Forelimb muscle (tissue), 1 donor: ENCODE data around the gene NELFA. TPM values are rescaled to one million over a fixed set of nuclear protein-coding genes. Genes with fewer than 3 reads are reported as not detected.

ENCODE experiments used
- DNase-seq: peaks from one replicate; pipeline ENCODE4 v3.0.0-alpha.2; 2013; ENCODE audit warnings: low read depth
- polyA plus RNA-seq: library from polyadenylated mRNA; unstranded; fragments of 120-200 nt; gene quantifications from one replicate; pipeline ENCODE4 v1.2.1, GENCODE V29; 2013; ENCODE audit not compliant: insufficient read length

The NELFA gene
- polyA plus RNA-seq, 1 donor: 21.7 TPM

GRCh38 chr4:1964971-1965370 is 43.8 kb downstream of the NELFA start:
- no peak for DNase-seq

GRCh38 chr4:1964443-1964842 is 44.3 kb downstream of the NELFA start:
- DNase-seq: no peak

- no peak for DNase-seq
Measured at GRCh38 chr4:1962980-1963379, 45.8 kb downstream of the NELFA start.

DNA sequence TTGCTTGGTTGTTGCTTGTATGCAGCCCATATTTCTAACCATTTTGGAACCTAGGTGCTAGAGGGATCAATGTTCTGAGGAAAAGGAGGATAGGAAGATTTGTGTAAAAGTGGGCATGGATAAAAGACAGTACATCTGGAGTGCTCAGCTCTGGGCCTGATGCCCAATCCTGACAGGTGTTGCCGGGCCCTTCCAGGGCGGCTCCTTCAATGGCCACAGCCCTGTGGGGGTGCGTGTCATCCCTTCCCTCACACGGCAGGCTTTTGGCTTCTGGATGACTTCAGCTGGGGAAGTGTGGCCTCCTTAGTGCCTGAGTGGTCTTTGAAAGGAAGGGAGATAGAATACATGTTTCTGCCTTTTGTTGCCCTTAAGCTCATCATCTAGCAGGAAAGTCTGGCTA is 47.2 kb downstream of the NELFA start:
- DNase-seq: no peak

DNA sequence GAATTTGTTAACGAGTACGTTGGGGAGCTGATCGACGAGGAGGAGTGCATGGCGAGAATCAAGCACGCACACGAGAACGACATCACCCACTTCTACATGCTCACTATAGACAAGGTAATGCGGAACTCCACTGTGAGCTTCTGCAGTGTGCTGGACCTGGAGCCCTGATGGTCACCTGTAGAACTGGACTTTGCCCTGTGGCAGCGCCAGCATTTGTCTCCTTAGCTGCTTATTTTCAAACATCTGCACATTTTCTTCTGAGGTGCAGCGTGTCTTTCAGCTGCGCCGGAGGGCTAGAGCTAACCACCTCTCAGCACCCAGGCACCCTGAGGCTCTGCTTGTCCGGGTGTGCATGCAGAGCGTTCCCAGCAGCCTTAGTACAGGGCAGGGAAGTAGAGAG is 47.7 kb downstream of the NELFA start:
- DNase-seq: no peak

DNA sequence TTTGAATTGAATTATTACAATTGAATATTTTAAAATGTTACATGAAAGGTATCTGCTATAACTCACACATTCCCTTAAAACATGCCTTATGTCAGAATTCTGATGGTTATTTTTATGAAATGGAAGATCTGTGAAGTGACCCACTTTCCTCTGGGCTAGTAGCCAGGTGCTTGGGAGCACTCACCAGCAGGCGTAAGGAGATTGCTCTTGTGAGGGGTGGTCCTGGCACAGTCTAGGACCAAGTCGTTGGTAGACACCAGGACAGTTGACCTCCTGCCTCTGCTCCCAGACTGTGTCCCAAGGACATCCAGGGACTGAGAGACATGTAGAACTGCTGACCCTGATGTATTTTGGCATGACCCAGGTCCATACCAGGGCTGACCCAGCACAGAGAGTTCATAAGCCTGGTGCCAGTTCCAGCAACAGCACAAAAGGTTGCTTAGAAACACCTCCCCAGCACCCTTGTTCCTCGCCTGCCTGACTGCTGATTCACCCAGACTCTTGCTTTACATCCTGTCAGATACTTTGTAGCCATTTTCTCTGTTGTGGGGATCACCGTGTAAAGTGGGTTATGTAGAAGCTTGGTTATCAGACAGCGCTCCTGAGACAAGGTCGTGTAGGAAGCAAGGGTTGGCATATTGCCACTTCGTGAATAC is 48.5 kb downstream of the NELFA start:
- DNase-seq: no peak

DNA sequence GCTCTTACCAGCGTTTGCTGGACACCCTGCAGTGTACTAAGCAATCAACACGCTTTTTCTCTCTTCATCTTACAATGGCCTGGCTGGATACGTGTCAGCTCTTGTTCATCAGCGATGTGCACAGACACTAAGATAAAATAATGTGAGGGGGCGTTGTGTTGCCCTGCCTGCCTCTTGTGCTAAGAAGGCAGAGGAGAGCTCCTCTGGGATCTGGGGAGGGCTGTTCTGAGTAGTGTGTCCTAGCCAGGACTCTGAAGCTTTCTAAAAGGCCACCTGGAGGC is 49.7 kb downstream of the NELFA start:
- DNase-seq: no peak

DNA sequence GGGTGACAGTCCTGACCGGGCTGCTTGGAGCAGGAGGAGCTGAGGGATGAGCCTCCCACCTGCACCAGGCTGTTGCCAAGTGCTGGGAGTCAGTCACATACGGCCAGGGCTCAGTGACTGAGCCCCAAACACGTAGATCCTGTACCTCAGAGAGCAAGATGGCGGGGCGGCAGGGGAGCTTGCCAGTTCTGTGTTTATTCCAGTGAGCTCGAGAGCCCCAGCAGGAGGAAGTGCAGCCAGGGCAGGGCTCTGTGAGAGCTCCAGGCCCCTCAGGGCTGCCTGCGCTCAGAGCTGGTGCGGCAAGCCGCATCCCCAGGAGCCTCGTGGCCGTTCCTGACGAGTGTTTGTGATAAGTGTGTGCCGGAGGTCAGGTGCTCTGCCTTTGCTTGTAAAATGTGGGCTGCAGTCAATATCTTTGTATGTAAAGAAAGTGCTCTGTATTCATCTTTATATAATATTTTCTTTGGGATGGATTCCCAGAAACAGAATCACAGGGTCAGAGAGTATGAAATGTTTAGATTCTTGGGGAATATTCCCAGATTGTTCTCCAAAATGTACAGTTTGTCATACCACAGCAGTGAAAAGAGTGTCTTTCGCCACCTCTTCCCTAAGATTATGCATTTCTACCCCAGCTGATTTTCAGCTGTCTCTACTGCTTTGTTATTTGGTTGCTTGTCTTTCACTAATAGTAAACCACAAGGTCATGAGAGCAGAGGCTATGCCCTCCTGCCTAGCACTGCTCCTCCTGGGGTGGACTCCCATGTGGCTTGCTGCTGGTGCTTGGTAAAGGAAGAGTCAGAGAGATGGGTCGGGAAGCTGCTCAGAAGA is 50.3 kb downstream of the NELFA start:
- no peak for DNase-seq

DNA sequence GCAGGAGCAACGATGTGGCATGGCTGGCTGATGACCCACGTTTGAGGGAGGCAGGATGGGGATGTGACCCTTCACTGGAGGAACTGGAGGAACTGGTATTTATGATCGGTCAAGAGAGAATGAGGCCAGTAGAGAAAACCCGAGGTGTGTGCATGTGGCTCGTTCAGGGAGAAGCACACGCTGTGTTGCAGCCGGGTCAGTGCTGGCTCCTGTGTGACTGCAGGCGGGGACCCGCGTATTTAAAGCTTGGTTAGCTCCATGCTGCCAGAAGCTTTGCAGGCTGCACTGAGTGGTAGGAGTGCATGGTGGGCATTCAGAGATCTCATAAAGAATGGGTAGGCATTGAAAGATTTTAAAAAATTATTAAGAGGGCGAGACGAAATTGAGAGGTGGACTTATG is 52.1 kb downstream of the NELFA start:
- no peak for DNase-seq

GRCh38 chr4:1953335-1953734 is 55.4 kb downstream of the NELFA start:
- DNase-seq: no peak

GRCh38 chr4:1952719-1953118 is 56.1 kb downstream of the NELFA start:
- no peak for DNase-seq

- DNase-seq: no peak
Measured at GRCh38 chr4:1952058-1952700, 56.6 kb downstream of the NELFA start.

DNA sequence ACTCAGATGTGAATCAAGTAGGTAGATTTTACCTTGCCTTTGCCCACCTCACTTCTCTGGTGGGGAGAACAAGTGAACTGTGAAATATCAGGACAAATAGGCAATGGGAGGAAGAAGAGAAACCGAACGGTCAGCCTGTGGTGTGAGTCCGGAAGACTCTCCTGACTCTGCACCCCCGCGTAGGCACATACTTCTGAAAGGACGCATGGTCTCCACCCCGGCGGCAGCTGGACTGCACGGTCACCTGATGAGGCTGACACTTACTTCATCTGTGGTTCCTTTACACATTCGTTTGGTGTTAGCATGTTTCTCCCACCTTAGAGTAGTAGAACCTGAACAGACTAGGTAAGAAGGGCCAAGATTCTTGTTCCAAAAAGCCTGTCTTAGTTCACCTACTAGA is 58.4 kb downstream of the NELFA start:
- DNase-seq: no peak

DNA sequence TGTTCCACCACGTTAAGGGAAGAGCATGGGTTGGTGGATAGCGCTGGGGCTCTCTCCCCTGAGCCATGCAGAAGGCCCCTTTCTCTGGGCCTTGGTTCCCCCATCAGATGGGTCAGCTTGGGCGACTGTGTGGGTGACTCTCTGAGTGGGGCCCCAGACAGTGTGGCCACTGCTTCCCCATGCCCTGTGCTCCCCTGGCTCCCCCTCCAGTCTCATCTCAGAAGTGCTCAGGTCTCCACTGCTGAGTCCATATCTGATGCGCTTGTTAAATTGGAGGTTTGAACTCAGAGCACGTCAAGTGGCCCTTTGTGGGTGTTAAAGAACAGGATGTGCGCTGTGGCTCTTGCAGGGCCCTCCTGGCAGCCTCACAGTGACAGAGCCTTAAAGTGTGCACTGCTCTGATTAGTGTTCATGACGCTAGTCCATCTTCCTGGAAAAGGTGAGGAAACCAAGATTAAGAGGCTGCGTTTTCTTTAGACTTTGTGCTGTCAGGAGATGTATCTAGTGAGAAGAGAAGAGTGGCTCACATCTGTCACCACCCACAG is 59.8 kb downstream of the NELFA start:
- no peak for DNase-seq

DNA sequence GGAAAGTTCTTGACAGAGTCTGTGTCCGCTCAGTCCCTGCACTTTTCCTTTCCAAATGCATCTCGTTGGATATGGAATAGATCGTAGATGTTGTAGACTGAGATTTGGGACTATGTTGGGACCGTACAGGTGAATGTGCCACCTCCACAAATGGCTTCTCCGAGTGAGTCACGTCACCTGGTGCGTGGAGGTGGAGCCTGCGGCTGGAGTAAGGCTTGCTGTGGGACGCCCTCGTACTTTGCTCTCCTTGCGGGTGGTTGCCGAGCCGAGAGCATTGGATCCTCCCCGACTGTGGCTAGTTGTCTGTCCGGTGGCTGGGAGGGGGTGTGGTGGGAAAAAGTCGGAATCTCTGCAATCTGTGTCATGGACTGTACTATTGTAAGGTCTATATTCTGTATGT is 60.5 kb downstream of the NELFA start:
- no peak for DNase-seq

GRCh38 chr4:1945912-1946311 is 62.9 kb downstream of the NELFA start:
- DNase-seq: no peak

DNA sequence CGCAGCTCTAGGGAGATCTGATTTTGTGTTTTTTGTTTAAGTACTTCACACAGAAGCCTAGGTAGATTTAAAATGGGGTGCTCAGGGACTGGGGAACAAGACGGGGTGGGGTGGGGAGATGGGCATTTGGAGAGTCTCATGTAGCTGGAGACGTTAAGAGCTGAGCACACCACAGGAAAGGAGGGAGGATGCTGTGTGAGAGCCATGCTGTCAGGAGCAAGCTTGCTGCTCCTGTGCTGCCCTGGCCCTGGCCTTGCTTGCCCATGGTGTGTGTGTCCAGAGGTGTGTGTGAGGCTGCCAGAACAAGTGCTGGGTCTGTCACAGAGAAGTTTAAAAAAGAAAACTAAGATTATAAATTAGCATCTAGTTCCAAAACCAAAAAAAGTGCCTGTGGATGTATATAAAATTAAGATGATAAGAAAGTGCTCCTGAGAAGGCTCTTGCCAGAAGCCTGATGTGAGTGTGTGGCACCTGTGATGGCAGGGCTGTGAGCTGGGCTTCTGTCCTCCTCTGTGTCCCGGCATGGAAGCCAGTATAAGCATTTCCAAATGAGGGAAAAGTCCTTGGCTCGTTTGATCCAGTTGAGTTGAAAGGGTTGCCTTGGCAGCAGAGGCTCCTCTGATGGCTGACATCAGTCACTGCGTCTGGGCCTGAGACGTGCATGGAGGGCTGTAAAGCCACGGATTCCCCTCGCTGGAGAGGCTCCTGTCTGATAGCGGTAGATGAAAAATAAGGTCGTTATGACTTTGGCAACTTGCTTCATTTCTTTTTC is 63.5 kb downstream of the NELFA start:
- no peak for DNase-seq

- no peak for DNase-seq
Measured at GRCh38 chr4:1943928-1944327, 64.8 kb downstream of the NELFA start.

GRCh38 chr4:1940566-1940965 is 68.2 kb downstream of the NELFA start:
- no peak for DNase-seq

GRCh38 chr4:1939664-1940509 is 68.9 kb downstream of the NELFA start:
- no peak for DNase-seq

GRCh38 chr4:1938027-1938426 is 70.7 kb downstream of the NELFA start:
- DNase-seq: no peak
